ENCODE results near the gene DPP7.
"Not testable (repeated sequence)": the region's sequence is repeated elsewhere in the genome, so short reads cannot be mapped to it uniquely, and the experiment has no call there.

The DPP7 gene

DNA sequence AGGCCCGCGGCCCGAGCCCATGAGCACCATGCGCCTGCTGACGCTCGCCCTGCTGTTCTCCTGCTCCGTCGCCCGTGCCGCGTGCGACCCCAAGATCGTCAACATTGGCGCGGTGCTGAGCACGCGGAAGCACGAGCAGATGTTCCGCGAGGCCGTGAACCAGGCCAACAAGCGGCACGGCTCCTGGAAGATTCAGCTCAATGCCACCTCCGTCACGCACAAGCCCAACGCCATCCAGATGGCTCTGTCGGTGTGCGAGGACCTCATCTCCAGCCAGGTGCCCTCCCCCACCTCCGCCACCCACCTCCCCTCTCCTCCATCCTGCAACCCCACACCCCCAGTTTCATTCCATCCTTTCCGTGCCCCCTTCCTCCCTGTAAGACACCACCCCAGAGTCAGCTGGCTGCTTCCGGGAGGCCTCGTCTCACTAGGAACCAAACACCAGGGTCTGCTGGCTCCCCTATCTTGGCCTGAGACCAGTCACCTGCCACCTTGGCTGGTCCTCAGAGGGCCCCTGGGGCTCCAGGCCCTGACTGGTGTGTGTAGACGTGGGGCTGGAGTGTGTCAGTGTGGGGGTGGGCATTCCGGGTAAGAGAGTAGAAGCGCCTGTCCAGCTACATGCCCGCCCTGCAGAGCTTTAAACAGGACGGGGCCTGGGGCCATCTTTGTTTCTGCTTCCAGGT is 25.1 kb upstream of the DPP7 start:
- Mint-ChIP-seq H3K36me3 (no peaks in the 10 kb centered on the region), H3K9me3 (no peaks in the 10 kb centered on the region), H3K27ac (no peak overlapping the region), H3K4me3 (peak overlapping the region; percentile 24), H3K4me1 (peaks cover 14% of the 10 kb centered on the region), H3K27me3 (peaks cover 97% of the 10 kb centered on the region)
- no peak for ATAC-seq

GRCh38 chr9:137138722-137139467 is 24.4 kb upstream of the DPP7 start, which contains the start of gene GRIN1:
Gene GRIN1 (plus strand): TSS chr9:137139154. CDS start chr9:137139487, 333 bp downstream.
- no peaks in the 10 kb centered on the region for H3K36me3 Mint-ChIP-seq
- no peak within 1 kb of the TSS for H3K27ac Mint-ChIP-seq
- H3K27me3 Mint-ChIP-seq = peaks cover 93% of the 10 kb centered on the region
- no peak for ATAC-seq
- peaks cover 14% of the 10 kb centered on the region for H3K4me1 Mint-ChIP-seq
- peak within 1 kb of the TSS; percentile 24 for H3K4me3 Mint-ChIP-seq
- no peaks in the 10 kb centered on the region for H3K9me3 Mint-ChIP-seq

GRCh38 chr9:137138058-137138721 is 23.7 kb upstream of the DPP7 start:
- H3K4me1 Mint-ChIP-seq = peaks cover 14% of the 10 kb centered on the region
- no peak overlapping the region for H3K27ac Mint-ChIP-seq
- H3K36me3 Mint-ChIP-seq = no peaks in the 10 kb centered on the region
- no peak for ATAC-seq
- no peak overlapping the region for H3K4me3 Mint-ChIP-seq
- H3K9me3 Mint-ChIP-seq = no peaks in the 10 kb centered on the region
- H3K27me3 Mint-ChIP-seq = peaks cover 86% of the 10 kb centered on the region

DNA sequence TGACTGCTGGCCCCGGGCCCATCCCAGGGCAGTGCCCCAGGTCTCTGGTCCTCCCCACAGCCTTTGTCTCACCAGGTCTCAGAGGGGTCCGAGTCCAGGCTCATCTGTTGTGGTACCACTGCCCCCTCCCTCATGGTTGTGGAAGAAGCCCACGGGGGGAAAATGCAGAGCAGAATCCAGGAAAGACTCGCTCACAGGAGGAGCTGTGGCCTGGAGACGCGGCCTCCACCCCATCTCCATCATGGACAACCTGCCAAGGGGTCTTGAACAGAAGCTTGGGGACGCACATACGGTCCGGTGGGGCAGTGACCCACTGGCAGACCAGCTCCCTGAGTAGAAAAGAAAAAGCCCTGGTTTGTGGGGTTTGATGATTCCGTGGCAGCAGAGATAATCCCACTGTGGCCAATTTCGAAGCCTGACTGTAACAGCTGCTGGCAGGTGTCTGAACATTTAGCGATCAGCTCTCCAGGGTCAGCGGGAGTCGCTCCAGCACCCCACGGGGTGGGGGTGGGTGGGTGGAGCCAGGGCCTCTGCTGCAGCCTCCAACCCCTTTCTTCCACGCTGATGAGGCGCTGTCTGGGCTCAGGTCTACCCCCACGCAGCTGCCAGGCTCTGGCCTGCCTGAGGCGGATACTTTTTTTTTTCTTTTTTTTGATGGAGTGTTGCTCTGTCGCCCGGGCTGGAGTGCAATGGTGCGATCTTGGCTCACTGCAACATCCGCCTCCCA is 22.5 kb upstream of the DPP7 start:
- Mint-ChIP-seq H3K36me3 (no peaks in the 10 kb centered on the region), H3K27ac (no peak overlapping the region), H3K27me3 (peaks cover 75% of the 10 kb centered on the region), H3K9me3 (no peaks in the 10 kb centered on the region), H3K4me3 (no peak overlapping the region), H3K4me1 (peaks cover 14% of the 10 kb centered on the region)
- ATAC-seq = no peak

DNA sequence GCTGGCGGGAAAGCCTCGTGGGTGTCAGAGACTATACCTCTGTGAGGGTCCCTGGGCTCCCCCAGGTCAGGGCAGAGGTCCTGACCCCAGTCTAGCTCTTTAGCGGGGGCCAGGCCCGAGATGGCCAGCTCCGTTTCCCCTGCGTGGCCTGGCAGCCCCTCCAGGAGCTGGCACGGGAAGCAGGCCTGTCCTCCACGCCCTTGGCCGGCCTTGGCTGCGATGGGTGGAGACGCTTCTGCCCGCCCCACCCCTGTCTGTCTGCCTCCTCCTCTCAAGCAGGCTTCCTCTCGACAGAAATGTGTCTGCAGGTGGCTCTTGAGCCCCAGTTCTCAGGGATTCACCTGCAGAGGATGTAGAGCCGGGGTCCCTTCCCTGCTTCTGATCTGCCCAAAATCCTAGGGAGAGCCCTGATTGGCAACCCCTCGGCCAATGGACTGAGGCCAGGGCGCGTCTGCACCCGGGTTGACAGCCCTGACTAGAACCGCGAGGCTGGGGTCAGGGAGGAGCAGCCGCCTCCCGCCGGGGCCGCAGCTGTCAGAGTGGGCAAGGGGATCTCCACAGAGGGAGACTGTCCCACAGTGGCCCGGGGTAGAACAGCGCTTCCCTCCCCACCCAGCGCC is 21.8 kb upstream of the DPP7 start:
- peak; percentile 43 for ATAC-seq
- H3K4me1 Mint-ChIP-seq = peaks cover 14% of the 10 kb centered on the region
- no peaks in the 10 kb centered on the region for H3K9me3 Mint-ChIP-seq
- H3K36me3 Mint-ChIP-seq = no peaks in the 10 kb centered on the region
- no peak overlapping the region for H3K4me3 Mint-ChIP-seq
- H3K27ac Mint-ChIP-seq = no peak overlapping the region
- H3K27me3 Mint-ChIP-seq = peaks cover 68% of the 10 kb centered on the region

DNA sequence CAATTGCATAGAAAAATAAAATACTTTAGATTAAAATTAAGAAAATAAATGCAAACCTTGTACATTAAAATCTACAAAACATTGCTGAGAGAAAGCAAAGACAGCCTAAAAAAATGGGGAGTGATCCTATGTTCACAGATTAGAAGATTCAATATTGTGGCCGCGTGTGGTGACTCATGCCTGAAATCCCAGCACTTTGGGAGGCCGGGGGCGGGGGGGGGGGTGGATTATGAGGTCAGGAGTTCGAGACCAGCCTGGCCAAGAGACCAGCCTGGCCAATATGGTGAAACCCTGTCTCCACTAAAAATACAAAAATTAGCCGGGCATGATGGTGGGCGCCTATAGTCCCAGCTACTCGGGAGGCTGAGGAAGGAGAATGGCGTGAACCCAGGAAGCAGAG is 20.6 kb upstream of the DPP7 start:
- Mint-ChIP-seq H3K27me3 (peaks cover 56% of the 10 kb centered on the region), H3K4me1 (peaks cover 18% of the 10 kb centered on the region)
- H3K36me3 Mint-ChIP-seq, H3K4me3 Mint-ChIP-seq, H3K9me3 Mint-ChIP-seq, ATAC-seq, H3K27ac Mint-ChIP-seq: not testable (repeated sequence)

DNA sequence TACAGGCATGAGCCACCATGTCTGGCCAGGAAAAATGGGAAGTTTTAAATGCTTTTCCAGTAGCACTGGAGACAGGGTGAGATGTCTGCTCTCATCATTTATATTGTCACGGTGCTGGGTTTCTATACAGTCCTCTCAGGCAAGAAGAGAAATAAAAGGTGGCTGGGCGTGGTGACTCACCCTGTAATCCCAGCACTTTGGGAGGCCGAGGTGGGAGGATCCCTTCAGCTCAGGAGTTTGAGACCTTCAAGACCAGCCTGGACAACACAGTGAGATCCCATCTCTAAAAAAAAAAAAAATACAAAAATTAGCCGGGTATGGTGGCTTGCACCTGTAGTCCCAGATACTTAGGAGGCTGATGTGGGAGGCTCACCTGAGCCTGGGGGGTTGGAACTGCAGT is 19.7 kb upstream of the DPP7 start:
- no peak for ATAC-seq
- H3K27ac Mint-ChIP-seq = no peak overlapping the region
- no peak overlapping the region for H3K4me3 Mint-ChIP-seq
- no peaks in the 10 kb centered on the region for H3K36me3 Mint-ChIP-seq
- peaks cover 12% of the 10 kb centered on the region for H3K4me1 Mint-ChIP-seq
- H3K9me3 Mint-ChIP-seq = no peaks in the 10 kb centered on the region
- H3K27me3 Mint-ChIP-seq = peaks cover 46% of the 10 kb centered on the region

DNA sequence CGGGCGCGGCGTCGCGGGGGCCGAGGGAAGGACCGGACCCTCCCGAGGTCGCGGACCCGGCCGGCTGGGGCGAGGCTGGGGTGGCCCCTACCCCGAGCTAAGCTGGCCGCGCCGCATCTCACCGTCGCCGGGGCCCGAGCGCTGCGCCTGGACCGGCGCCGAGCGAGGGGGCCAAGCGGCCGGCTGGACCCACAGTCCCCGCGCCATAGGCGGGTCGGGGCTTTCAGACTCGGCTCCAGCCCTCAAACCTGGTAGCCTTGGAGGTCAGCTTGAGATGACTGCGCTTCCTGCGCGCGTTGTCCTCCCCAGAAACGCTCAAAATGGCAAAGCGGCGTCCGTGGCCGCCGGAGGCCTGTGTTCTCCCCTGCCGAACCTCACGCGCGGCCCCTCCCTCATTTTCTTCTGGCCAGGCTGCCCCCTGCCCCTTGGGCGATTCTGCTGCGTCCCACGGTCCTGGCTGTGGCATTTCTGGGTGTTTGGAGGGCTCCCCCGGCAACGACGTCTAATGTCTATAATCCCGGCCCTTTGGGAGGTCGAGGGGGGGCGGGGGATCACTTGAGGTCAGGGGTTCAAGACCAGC is 15.7 kb upstream of the DPP7 start:
- peaks cover 10% of the 10 kb centered on the region for H3K27me3 Mint-ChIP-seq
- peaks cover 32% of the 10 kb centered on the region for H3K4me1 Mint-ChIP-seq
- no peak overlapping the region for H3K27ac Mint-ChIP-seq
- H3K9me3 Mint-ChIP-seq = no peaks in the 10 kb centered on the region
- peaks cover 5% of the 10 kb centered on the region for H3K36me3 Mint-ChIP-seq
- peak overlapping the region; percentile 84 for H3K4me3 Mint-ChIP-seq
- peak; percentile 31 for ATAC-seq

GRCh38 chr9:137129456-137130175 is 15.1 kb upstream of the DPP7 start:
- ATAC-seq = peak; percentile 99
- Mint-ChIP-seq H3K4me1 (peaks cover 32% of the 10 kb centered on the region), H3K9me3 (no peaks in the 10 kb centered on the region), H3K27ac (peak overlapping the region; percentile 87), H3K36me3 (peaks cover 5% of the 10 kb centered on the region), H3K4me3 (peak overlapping the region; percentile 85), H3K27me3 (peaks cover 3% of the 10 kb centered on the region)

DNA sequence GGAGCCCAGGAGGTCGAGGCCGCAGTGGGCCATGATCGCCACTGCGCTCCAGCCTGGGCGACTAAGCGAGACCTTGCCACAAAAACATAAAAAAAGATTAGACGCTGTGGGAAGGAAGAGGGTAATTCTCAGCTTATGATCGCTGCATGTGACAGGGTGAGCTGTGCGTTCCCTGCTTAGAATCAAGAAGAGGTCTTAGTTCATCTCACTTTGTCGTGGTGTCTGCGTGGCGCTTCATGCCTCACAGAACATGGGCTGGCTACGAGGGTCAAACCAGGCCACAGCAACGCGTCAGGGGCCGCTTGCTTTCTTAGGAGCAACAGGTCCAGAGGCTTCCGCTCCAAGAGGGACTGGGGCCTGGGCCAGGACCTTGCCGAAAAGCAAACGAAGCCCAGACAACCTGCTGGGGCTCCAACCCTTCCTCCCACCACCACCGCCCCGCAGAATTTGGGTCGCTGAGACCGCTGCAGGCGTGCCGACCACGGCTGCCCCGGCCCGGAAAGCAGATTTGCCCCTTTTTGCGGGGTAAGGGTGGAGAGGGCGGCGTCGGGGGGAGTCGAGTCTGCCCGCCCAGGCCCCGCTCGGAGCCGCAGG is 14.4 kb upstream of the DPP7 start:
- H3K27me3 Mint-ChIP-seq = no peaks in the 10 kb centered on the region
- peaks cover 32% of the 10 kb centered on the region for H3K4me1 Mint-ChIP-seq
- peaks cover 5% of the 10 kb centered on the region for H3K36me3 Mint-ChIP-seq
- peak overlapping the region; percentile 87 for H3K27ac Mint-ChIP-seq
- H3K4me3 Mint-ChIP-seq = peak overlapping the region; percentile 85
- no peaks in the 10 kb centered on the region for H3K9me3 Mint-ChIP-seq
- peak; percentile 14 for ATAC-seq

DNA sequence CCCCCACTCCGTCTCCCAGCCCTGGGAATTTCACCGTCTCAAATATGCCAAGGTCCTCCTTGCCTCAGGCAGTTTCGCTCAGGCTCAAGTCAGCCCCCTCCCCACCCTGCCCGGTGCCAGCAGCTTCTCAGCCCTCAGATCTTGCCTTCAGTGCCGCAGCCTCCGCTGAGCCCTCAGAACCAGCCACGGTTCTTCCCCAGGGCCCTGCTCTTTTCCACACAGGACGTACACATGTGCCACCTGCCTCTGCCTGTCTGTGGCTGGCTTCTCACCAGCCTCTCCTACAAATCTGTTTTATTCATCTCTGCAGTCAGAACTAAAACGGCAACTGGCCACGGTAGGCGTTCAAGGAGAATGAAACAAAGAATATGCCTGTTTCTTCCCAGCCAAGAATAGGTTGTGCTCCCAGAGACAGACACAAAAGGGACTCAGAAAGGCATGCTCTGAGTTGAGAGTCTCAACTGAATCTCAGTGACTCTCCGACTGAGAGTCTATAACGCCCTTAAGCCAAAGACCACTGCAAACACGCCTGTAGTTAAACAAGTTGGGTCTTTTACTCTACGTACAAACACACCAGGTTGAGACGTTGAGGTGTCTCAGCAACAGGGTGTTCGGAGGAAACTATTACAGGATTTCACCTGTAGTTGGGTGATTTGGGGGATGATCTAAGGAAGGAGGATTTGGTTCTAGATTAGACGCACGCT is 13.8 kb upstream of the DPP7 start:
- no peak for ATAC-seq
- peaks cover 5% of the 10 kb centered on the region for H3K36me3 Mint-ChIP-seq
- H3K27me3 Mint-ChIP-seq = no peaks in the 10 kb centered on the region
- peak overlapping the region; percentile 85 for H3K4me3 Mint-ChIP-seq
- no peaks in the 10 kb centered on the region for H3K9me3 Mint-ChIP-seq
- peaks cover 38% of the 10 kb centered on the region for H3K4me1 Mint-ChIP-seq
- H3K27ac Mint-ChIP-seq = peak overlapping the region; percentile 87

DNA sequence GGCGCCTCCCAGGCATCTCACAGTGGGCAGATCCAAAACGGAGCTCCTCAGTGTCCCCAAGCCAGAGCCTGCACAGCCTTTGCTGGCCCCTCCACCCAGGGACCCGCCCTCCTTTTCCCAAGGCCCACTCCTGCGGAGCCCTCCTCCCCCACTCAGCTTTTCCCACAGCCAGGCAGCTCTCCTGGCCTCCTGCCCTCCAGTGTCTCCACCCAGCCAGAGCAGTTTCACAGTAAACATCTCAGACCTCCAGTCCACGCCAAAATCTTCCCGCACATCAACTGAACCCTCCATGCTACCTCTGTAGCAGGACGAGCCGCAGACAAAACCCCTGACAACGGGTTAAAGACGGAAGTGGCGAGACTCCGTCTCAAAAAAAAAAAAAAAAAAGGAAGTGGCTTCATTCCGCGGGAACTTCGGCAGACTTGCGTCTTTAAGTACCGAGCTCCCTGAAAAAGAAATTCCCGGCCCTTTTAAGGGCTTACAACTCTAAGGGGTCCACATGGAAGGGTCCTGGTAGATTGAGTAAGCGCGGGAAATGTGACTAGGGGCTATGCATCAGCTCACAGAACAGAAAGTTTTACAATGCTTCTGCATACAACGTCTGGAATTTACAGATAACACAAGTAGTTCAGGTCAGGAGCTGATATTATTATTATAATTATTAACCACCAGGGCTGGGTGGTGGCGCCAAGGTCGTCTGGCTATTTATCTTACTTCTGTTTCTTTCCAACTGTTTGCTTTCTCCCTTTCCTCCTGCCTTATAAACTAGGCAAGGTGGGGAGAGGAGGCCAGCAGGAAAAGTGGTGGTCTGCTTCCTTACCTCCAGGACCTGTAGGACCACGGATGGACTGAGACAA is 13.0 kb upstream of the DPP7 start:
- Mint-ChIP-seq H3K27ac (peak overlapping the region; percentile 87), H3K9me3 (no peaks in the 10 kb centered on the region), H3K4me3 (peak overlapping the region; percentile 93), H3K4me1 (peaks cover 44% of the 10 kb centered on the region), H3K36me3 (peaks cover 5% of the 10 kb centered on the region), H3K27me3 (no peaks in the 10 kb centered on the region)
- no peak for ATAC-seq

Data from stimulated activated memory B cell treated with anti-CD40 and anti-IgM and Interleukin-4, amounts not matched to agents 10 μg/mL and 1 μg/mL and 100 μg/mL, for 72 hours (primary cell).